Renal cortex interstitium (tissue), 3 donors: ENCODE data around the gene C17orf100. TPM values are rescaled to one million over a fixed set of nuclear protein-coding genes. Genes with fewer than 3 reads are reported as not detected.

ENCODE experiments used
- polyA plus RNA-seq, 3 donors: library from polyadenylated mRNA; unstranded; fragments of 120-200 nt; gene quantifications; one replicate each; pipeline ENCODE4 v1.2.1, GENCODE V29; 2013; ENCODE audit not compliant: insufficient read length in 3 of 3

C17orf100 gene
- polyA plus RNA-seq, 3 donors = 10.3 to 11.3 (median 11.2) TPM

Other genes with a start within 250 kb of the C17orf100 start
- under 1 TPM in 1 of 3 donors, not detected in 2; 0.14 TPM for gene AIPL1, start 216.6 kb upstream of the C17orf100 start, polyA plus RNA-seq
- 10 to 100 TPM; 19.5 to 29.9 (median 29.4) TPM for gene PIMREG, start 207.3 kb upstream of the C17orf100 start, polyA plus RNA-seq
- gene PITPNM3, start 95.2 kb upstream of the C17orf100 start, polyA plus RNA-seq = 10 to 100 TPM in 2 of 3 donors, 1 to 10 TPM in 1; 7.4 to 11.2 (median 10.2) TPM
- gene KIAA0753, start 11.1 kb upstream of the C17orf100 start, polyA plus RNA-seq = 10 to 100 TPM; 33.2 to 41.6 (median 39.0) TPM
- gene TXNDC17, start 10.7 kb upstream of the C17orf100 start, polyA plus RNA-seq = 100 to 1,000 TPM in 1 of 3 donors, 10 to 100 TPM in 2; 80.4 to 104 (median 96.3) TPM
- gene MED31, start 157 bp upstream of the C17orf100 start, polyA plus RNA-seq = 10 to 100 TPM; 23.2 to 26.7 (median 24.7) TPM
- gene SLC13A5, start 61.6 kb downstream of the C17orf100 start, polyA plus RNA-seq = 1 to 10 TPM; 2.4 to 4.1 (median 3.5) TPM
- gene XAF1, start 104.3 kb downstream of the C17orf100 start, polyA plus RNA-seq = 10 to 100 TPM in 1 of 3 donors, 1 to 10 TPM in 2; 5.5 to 32.6 (median 9.8) TPM
- gene FBXO39, start 124.5 kb downstream of the C17orf100 start, polyA plus RNA-seq = under 1 TPM in 2 of 3 donors, not detected in 1; 0.06 to 0.21 TPM
- 1 to 10 TPM in 1 of 3 donors, under 1 TPM in 2; 0.39 to 1.4 (median 0.70) TPM for gene TEKT1, start 180.0 kb downstream of the C17orf100 start, polyA plus RNA-seq